Hepatocyte (in vitro differentiated cells): Measurements from ENCODE around the gene CHMP1A. TPM values are rescaled to one million over a fixed set of nuclear protein-coding genes. Genes with fewer than 3 reads are reported as not detected.

Source experiments
- DNase-seq: peaks from one replicate; pipeline ENCODE4 v3.0.0-alpha.2; 2016; ENCODE audit warnings: low spot score
- H2AFZ ChIP-seq: fragments of 200-600 bp; sonication (generic); 2 replicates; pipeline ENCODE4 v1.6.0; 2016; ENCODE audit warnings: antibody characterized with exemption, mild to moderate bottlenecking
- H3K27ac ChIP-seq: fragments of 200-600 bp; sonication (generic); 2 replicates; pipeline ENCODE4 v1.5.1; 2016; ENCODE audit warnings: mild to moderate bottlenecking
- H3K27me3 ChIP-seq: fragments of 200-600 bp; sonication (generic); 2 replicates; pipeline ENCODE4 v1.6.1; 2016
- H3K36me3 ChIP-seq: fragments of 200-600 bp; sonication (generic); replicated peaks from 2 replicates; pipeline ENCODE4 v1.5.1; 2016; ENCODE audit warnings: low read depth; ENCODE audit not compliant: insufficient read depth
- H3K4me1 ChIP-seq: fragments of 200-600 bp; sonication (generic); 2 replicates; pipeline ENCODE4 v1.5.1; 2016; ENCODE audit warnings: mild to moderate bottlenecking, moderate library complexity; ENCODE audit not compliant: insufficient read depth
- H3K4me2 ChIP-seq: fragments of 200-600 bp; sonication (generic); 2 replicates; pipeline ENCODE4 v1.6.0; 2016
- H3K4me3 ChIP-seq: fragments of 200-600 bp; sonication (generic); 2 replicates; pipeline ENCODE4 v1.5.1; 2016; ENCODE audit warnings: mild to moderate bottlenecking
- H3K79me2 ChIP-seq: fragments of 200-600 bp; sonication (generic); 2 replicates; pipeline ENCODE4 v1.6.0; 2017; ENCODE audit warnings: mild to moderate bottlenecking
- H3K9me2 ChIP-seq: fragments of 200-600 bp; sonication (generic); replicated peaks from 2 replicates; pipeline ENCODE4 v1.6.0; 2017; ENCODE audit warnings: mild to moderate bottlenecking; ENCODE audit not compliant: insufficient read depth
- H3K9me3 ChIP-seq: fragments of 200-600 bp; sonication (generic); 2 replicates; pipeline ENCODE4 v1.5.1; 2016; ENCODE audit warnings: low read depth, mild to moderate bottlenecking
- H4K20me1 ChIP-seq: fragments of 200-600 bp; sonication (generic); 2 replicates; pipeline ENCODE4 v1.6.0; 2016; ENCODE audit warnings: mild to moderate bottlenecking; ENCODE audit not compliant: insufficient read depth, poor library complexity, severe bottlenecking
- CTCF ChIP-seq: fragments of 200-600 bp; sonication (generic); IDR thresholded peaks from 2 replicates; pipeline ENCODE4 v1.5.1; 2016; ENCODE audit warnings: antibody characterized with exemption, mild to moderate bottlenecking; ENCODE audit not compliant: poor library complexity
- EZH2 ChIP-seq: fragments of 200-600 bp; sonication (generic); IDR thresholded peaks from 2 replicates; pipeline ENCODE4 v1.6.1; 2016; ENCODE audit warnings: antibody characterized with exemption, mild to moderate bottlenecking, borderline replicate concordance
- EZH2phosphoT487 ChIP-seq: fragments of 200-600 bp; sonication (generic); IDR thresholded peaks from one replicate; pipeline ENCODE4 v1.6.1; 2018; ENCODE audit warnings: antibody characterized with exemption, mild to moderate bottlenecking, low read depth, moderate library complexity; ENCODE audit not compliant: unreplicated experiment, severe bottlenecking
- WGBS: methylation state at CpG from one replicate; pipeline ENCODE4 v1.1.6; 2016; ENCODE audit warnings: low lambda C conversion rate; ENCODE audit errors: missing lambda C conversion rate; 5-methylcytosine and 5-hydroxymethylcytosine counted together
- polyA plus RNA-seq: library from polyadenylated mRNA; unstranded; fragments of >200 nt; fragmentation: Nextera tagmentation; extraction: Ambion mirVana; gene quantifications from 2 replicates; pipeline ENCODE4 v1.2.1, GENCODE V29; 2016
- total RNA-seq: library from RNA; depleted of rRNA; stranded (reverse); fragments of >200 nt; gene quantifications from 2 replicates; pipeline ENCODE4 v1.2.3, GENCODE V29; 2014

CHMP1A gene
- total and polyA plus RNA-seq, 2 experiments from 2014 or later: 73.2 to 104 TPM

GRCh38 chr16:89689142-89689541, 31.6 kb upstream of the CHMP1A start:
- Histone ChIP-seq H3K79me2 (peaks cover 28% of the 10 kb centered on the region), H3K4me3 (no peak overlapping the region), H3K27me3 (no peaks in the 10 kb centered on the region), H2AFZ (no peak overlapping the region), H3K27ac (peak overlapping the region; percentile 93), H3K4me1 (peaks cover 11% of the 10 kb centered on the region), H3K4me2 (no peak overlapping the region), H4K20me1 (peaks cover 4% of the 10 kb centered on the region), H3K36me3 (no peaks in the 10 kb centered on the region), H3K9me3 (no peaks in the 10 kb centered on the region), H3K9me2 (no peaks in the 10 kb centered on the region)
- DNase-seq: no peak
- WGBS: 96% methylated on average over 13 of the region's 13 CpGs
- TF ChIP-seq EZH2phosphoT487 (no peak), EZH2 (no peak), CTCF (no peak)

GRCh38 chr16:89688395-89688794, 30.9 kb upstream of the CHMP1A start:
- Histone ChIP-seq H4K20me1 (peaks cover 4% of the 10 kb centered on the region), H3K9me2 (no peaks in the 10 kb centered on the region), H3K4me1 (peaks cover 11% of the 10 kb centered on the region), H3K9me3 (no peaks in the 10 kb centered on the region), H3K36me3 (no peaks in the 10 kb centered on the region), H3K79me2 (peaks cover 28% of the 10 kb centered on the region), H3K4me2 (peak overlapping the region; percentile 81), H2AFZ (no peak overlapping the region), H3K4me3 (no peak overlapping the region), H3K27ac (peak overlapping the region; percentile 93), H3K27me3 (no peaks in the 10 kb centered on the region)
- WGBS: 92% methylated on average over 5 of the region's 5 CpGs
- no peak for TF ChIP-seq EZH2
- no peak for TF ChIP-seq CTCF
- TF ChIP-seq EZH2phosphoT487: no peak
- peak; percentile 12 for DNase-seq

- no peaks in the 10 kb centered on the region for H3K36me3 ChIP-seq
- peak overlapping the region; percentile 91 for H2AFZ ChIP-seq
- H3K4me3 ChIP-seq: peak overlapping the region; percentile 68
- H3K4me1 ChIP-seq: peaks cover 11% of the 10 kb centered on the region
- H3K9me3 ChIP-seq: no peaks in the 10 kb centered on the region
- H3K27me3 ChIP-seq: no peaks in the 10 kb centered on the region
- 19% methylated on average over 38 of the region's 42 CpGs for WGBS
- no peaks in the 10 kb centered on the region for H3K9me2 ChIP-seq
- peak overlapping the region; percentile 81 for H3K4me2 ChIP-seq
- TF ChIP-seq EZH2phosphoT487: no peak
- TF ChIP-seq CTCF: peak; percentile 13
- no peak for TF ChIP-seq EZH2
- H3K27ac ChIP-seq: peak overlapping the region; percentile 93
- peaks cover 28% of the 10 kb centered on the region for H3K79me2 ChIP-seq
- peaks cover 4% of the 10 kb centered on the region for H4K20me1 ChIP-seq
- peak; percentile 91 for DNase-seq
Measured at GRCh38 chr16:89687092-89687940, 29.8 kb upstream of the CHMP1A start.
